ENCODE data around the gene ZNF611. TPM values are rescaled to one million over a fixed set of nuclear protein-coding genes. Genes with fewer than 3 reads are reported as not detected.
"Not testable (repeated sequence)": the region's sequence is repeated elsewhere in the genome, so short reads cannot be mapped to it uniquely, and the experiment has no call there.

ZNF611 gene
- total RNA-seq, 1 experiment from 2014 or later: 25.5 TPM

GRCh38 chr19:52690369-52691214 lies 44.3 kb downstream of the ZNF611 start:
- TF ChIP-seq EZH2 (IDR thresholded peaks at IDR 0.05; ENCODE audit: low read depth) (no peak), CTCF (conservative IDR thresholded peaks at IDR 0.05) (peak; percentile 39; the same call in 1 of the 2 replicates)
- H2AFZ ChIP-seq: peak overlapping the region; percentile 96
- peak; percentile 88 to 93 for DNase-seq
- H3K4me3 ChIP-seq: peak overlapping the region; percentile 91
- ChIA-PET POLR2A (ENCODE audit: unreplicated experiment) (no interaction called here), CTCF (interaction anchor here (0.6 to 0.7 kb wide), 2 partner anchors 9 to 45 kb away, joined by 3 to 6 read pairs; no protein-coding TSS in a partner anchor)
- TSS peak; percentile 94 for BruUV-seq (replicated peaks)
- H3K36me3 ChIP-seq (ENCODE audit: low read depth): 0 out of 2 replicates have a peak, but pooled peaks cover under 1% of the 10 kb centered on the region
- H3K4me1 ChIP-seq (replicated peaks; ENCODE audit: insufficient read depth): peaks cover 32% of the 10 kb centered on the region
- no peaks in the 10 kb centered on the region for H4K20me1 ChIP-seq (ENCODE audit: insufficient read depth)
- H3K27ac ChIP-seq: peak overlapping the region; percentile 52
- peaks cover 30% of the 10 kb centered on the region for H3F3A ChIP-seq (ENCODE audit: insufficient read depth, low read depth)
- H3K79me2 ChIP-seq (ENCODE audit: low read depth): peaks cover 24% of the 10 kb centered on the region
- intact Hi-C loops (cut with micrococcal nuclease; ENCODE audit: unreplicated experiment): no loop called here
- no peaks in the 10 kb centered on the region for H3K9me2 ChIP-seq (ENCODE audit: insufficient read depth)
- peaks cover 31% of the 10 kb centered on the region for H3K9me3 ChIP-seq (ENCODE audit: insufficient read depth, low read depth)
- H3K4me2 ChIP-seq: peak overlapping the region; percentile 98
- no peaks in the 10 kb centered on the region for H3K27me3 ChIP-seq (ENCODE audit: insufficient read depth, low read depth)

GRCh38 chr19:52689843-52690368 lies 44.9 kb downstream of the ZNF611 start:
- TF ChIP-seq CTCF (conservative IDR thresholded peaks at IDR 0.05) (no peak), EZH2 (IDR thresholded peaks at IDR 0.05; ENCODE audit: low read depth) (no peak)
- peak in 1 of 2 experiments; percentile 34 for DNase-seq
- H3K27ac ChIP-seq: peak overlapping the region; percentile 46
- POLR2A ChIA-PET (ENCODE audit: unreplicated experiment): interaction anchor here (0.7 kb wide), 1 partner anchor 24 kb away, joined by 4 read pairs; no protein-coding TSS in a partner anchor
- peak overlapping the region; percentile 91 for H3K4me3 ChIP-seq
- H3F3A ChIP-seq (ENCODE audit: insufficient read depth, low read depth): peaks cover 32% of the 10 kb centered on the region
- H4K20me1 ChIP-seq (ENCODE audit: insufficient read depth): no peaks in the 10 kb centered on the region
- H3K36me3 ChIP-seq (ENCODE audit: low read depth): peaks cover 3% of the 10 kb centered on the region; the same call in 1 of the 2 replicates
- H3K9me2 ChIP-seq (ENCODE audit: insufficient read depth): no peaks in the 10 kb centered on the region
- H3K79me2 ChIP-seq (ENCODE audit: low read depth): peaks cover 30% of the 10 kb centered on the region
- H3K4me2 ChIP-seq: peak overlapping the region; percentile 98
- CTCF ChIA-PET: no interaction called here
- TSS peak; percentile 87 for BruUV-seq (replicated peaks)
- H3K9me3 ChIP-seq (ENCODE audit: insufficient read depth, low read depth): peaks cover 31% of the 10 kb centered on the region
- intact Hi-C loops (cut with micrococcal nuclease; ENCODE audit: unreplicated experiment): no loop called here
- H3K4me1 ChIP-seq (replicated peaks; ENCODE audit: insufficient read depth): peaks cover 36% of the 10 kb centered on the region
- H2AFZ ChIP-seq: peak overlapping the region; percentile 96
- H3K27me3 ChIP-seq (ENCODE audit: insufficient read depth, low read depth): no peaks in the 10 kb centered on the region

DNA sequence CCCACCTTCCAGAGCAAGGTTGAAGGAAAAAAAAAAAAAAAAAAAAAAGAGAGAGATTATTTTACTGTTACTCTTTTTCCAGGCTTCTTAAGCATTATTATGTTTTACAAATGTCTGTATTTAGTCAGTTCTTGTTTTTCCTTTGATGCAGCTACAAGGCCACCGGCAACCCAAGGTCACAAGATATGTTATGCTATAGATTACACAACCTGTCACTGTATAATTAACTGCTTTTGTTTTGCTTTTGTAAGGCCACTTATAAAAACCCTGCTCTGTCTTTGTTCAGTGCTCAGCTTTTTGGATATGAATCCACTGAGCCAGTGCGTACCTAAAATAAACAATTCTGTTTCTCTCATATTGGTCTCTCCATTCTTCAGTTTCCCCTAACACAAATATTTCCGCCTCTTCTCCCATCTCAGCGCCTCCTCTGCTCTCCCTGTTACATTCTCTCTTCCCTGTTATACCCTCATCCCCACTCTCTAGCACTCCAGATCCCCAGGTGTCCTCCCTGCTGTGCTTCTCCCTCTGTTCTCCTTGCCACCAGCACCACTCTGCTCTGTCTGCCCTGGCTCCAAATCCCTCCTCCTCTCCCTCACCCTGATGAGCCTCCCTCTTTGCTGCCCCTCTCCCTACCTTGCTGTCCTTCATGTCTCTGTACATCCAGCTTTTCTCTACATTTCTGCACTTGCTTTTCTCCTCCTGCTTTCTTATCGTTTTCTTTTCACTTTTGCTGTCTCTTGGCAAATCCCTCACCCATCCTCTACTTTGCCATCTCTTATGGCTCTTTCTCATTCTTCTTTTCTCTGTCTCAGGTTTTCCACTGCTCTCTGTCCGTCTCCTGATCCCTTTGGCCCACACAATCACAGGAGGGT lies 45.7 kb downstream of the ZNF611 start:
- Histone ChIP-seq H3K4me2 (peak overlapping the region; percentile 98), H3K79me2 (ENCODE audit: low read depth) (peaks cover 36% of the 10 kb centered on the region), H2AFZ (peak overlapping the region; percentile 96), H3K9me3 (ENCODE audit: insufficient read depth, low read depth) (peaks cover 31% of the 10 kb centered on the region), H3K27ac (peak overlapping the region; percentile 46; the same call in 1 of the 2 replicates), H3K4me1 (replicated peaks; ENCODE audit: insufficient read depth) (peaks cover 36% of the 10 kb centered on the region), H3F3A (ENCODE audit: insufficient read depth, low read depth) (peaks cover 32% of the 10 kb centered on the region), H3K4me3 (peak overlapping the region; percentile 91)
- intact Hi-C loops (cut with micrococcal nuclease; ENCODE audit: unreplicated experiment); CTCF ChIA-PET; H3K27me3 ChIP-seq (ENCODE audit: insufficient read depth, low read depth); H4K20me1 ChIP-seq (ENCODE audit: insufficient read depth); DNase-seq; H3K36me3 ChIP-seq (ENCODE audit: low read depth); BruUV-seq (replicated peaks); H3K9me2 ChIP-seq (ENCODE audit: insufficient read depth): not testable (repeated sequence)
- POLR2A ChIA-PET (ENCODE audit: unreplicated experiment): interaction anchor here (0.7 kb wide), 1 partner anchor 23 kb away, joined by 4 read pairs; no protein-coding TSS in a partner anchor
